Measurements from ENCODE around the gene FADS2.

The FADS2 gene

DNA sequence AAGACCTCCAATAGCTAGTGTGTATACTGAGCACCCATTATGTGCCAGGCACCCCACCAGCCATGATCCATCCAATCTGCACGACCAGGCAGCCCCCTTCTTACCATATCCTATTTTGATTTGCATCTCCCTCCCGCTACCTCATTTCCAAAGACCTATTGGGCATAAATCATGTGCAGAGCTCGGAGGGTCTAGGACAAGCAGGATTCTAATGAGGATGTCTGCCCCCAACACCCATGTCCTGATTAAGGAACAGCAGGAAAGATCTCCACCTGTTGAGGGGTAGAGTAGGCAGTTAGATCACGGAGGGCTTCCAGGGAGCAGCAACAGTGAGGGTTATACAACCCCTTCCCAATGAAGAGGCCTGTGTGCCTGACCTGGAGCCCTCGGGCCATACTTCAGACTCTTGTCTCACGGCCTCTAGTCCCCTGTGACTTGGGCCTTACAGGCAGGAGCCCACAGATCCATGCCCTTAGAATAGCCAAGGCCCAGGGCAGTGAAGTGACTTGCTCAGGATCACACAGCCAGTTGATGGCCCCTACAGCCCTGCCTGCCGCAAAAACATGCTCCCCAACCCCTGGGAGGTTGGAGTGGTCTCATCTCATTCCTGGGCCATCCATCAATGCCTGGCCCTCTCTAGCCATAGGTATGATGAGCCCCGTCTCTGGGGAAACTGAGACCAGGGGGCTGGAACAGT lies 85.7 kb downstream of the FADS2 start:
- no peak overlapping the region for H3K4me3 ChIP-seq (ENCODE audit: low read depth, low read length)
- TF ChIP-seq, protein P1, sequence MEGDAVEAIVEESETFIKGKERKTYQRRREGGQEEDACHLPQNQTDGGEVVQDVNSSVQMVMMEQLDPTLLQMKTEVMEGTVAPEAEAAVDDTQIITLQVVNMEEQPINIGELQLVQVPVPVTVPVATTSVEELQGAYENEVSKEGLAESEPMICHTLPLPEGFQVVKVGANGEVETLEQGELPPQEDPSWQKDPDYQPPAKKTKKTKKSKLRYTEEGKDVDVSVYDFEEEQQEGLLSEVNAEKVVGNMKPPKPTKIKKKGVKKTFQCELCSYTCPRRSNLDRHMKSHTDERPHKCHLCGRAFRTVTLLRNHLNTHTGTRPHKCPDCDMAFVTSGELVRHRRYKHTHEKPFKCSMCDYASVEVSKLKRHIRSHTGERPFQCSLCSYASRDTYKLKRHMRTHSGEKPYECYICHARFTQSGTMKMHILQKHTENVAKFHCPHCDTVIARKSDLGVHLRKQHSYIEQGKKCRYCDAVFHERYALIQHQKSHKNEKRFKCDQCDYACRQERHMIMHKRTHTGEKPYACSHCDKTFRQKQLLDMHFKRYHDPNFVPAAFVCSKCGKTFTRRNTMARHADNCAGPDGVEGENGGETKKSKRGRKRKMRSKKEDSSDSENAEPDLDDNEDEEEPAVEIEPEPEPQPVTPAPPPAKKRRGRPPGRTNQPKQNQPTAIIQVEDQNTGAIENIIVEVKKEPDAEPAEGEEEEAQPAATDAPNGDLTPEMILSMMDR (IDR thresholded peaks at IDR 0.05; ENCODE audit: low read depth, low read length, missing control alignments): no peak
- in situ Hi-C loops (cut with HindIII; ENCODE audit: low sequenced_read_pairs): loop anchor here (5.0 kb wide), 1 partner anchor 158 kb away; no protein-coding TSS in a partner anchor
- DNase-seq (ENCODE audit: low read depth): no peak

DNA sequence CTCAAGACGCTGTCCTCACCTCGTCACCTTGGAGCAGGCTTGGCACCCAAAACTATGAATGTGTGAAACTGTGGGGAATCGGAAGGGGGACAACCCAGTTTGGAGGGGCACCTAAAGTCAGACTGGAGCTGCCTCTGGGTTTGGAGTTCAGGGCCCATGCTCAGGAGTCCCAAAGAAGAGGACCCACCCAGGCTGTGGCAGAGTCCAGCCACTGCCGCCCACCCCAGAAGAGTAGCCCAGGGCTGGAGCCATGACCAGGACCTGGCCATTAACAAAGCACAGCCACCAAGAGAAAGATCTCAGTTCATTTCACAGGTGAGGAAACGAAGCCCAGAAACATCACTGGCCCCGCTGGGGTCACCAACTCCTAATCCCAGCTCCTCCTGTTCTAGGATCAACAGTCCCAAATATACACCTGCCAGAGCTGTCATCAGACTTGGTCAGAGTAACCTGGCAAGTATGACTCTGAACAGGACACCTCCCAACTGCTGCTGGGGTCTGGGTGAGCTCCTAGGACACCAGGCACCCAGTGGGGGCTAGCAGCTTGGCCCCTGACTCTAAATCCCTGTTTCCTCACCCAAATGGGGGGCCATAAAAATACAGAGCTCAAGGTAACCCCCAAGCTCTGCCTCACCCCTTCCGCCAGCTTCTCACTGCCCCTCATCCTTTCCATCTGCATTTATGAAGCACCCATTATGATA lies 86.5 kb downstream of the FADS2 start:
- TF ChIP-seq, protein P1 (IDR thresholded peaks at IDR 0.05; ENCODE audit: low read depth, low read length, missing control alignments): no peak
- no peak for DNase-seq (ENCODE audit: low read depth)
- no peak overlapping the region for H3K4me3 ChIP-seq (ENCODE audit: low read depth, low read length)
- in situ Hi-C loops (cut with HindIII; ENCODE audit: low sequenced_read_pairs): loop anchor here (5.0 kb wide), 1 partner anchor 158 kb away; no protein-coding TSS in a partner anchor

DNA sequence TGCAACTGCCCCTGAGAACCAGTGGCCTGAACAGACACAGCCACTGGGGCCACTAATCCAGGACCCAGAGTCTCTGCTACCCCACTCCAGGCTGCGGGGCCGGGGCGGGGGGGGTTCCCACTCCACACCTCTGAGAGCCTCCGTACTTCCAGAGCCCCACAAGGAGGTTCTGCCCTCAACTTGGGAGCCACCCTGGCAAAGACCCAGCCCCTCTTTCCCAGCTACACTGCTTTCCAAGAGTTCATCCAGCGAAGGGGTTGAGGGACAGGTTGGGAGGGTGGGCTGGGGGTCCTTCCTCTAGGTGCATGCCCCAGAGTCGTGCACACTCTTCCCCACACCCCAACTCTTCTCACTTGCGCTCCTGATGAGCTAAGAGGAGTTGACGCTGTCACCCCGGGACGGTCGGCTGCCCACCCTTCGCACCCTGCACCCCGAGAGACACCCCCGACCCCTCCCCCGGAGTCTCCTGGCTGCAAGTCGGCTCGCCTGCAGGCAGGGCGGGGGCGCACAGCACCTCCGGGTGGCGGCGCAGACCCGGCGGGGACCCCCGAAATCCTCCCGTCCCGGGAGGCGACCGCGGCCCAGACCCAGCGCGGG lies 88.7 kb downstream of the FADS2 start:
- DNase-seq (ENCODE audit: low read depth): no peak
- in situ Hi-C loops (cut with HindIII; ENCODE audit: low sequenced_read_pairs): no loop called here
- peak overlapping the region; percentile 45 for H3K4me3 ChIP-seq (ENCODE audit: low read depth, low read length)
- TF ChIP-seq, protein P1 (IDR thresholded peaks at IDR 0.05; ENCODE audit: low read depth, low read length, missing control alignments): no peak
